ENCODE measurements around the gene RPL5.

Gene RPL5

GRCh38 chr1:92817986-92818764 is 13.7 kb upstream of the RPL5 start:
- H3K4me3 ChIP-seq (ENCODE audit: low read depth, low read length): no peak overlapping the region
- peak; percentile 85 for TF ChIP-seq CTCF (IDR thresholded peaks at IDR 0.05; ENCODE audit: low read depth, low read length, missing control alignments)
- DNase-seq (ENCODE audit: low read depth): no peak

GRCh38 chr1:92820024-92820423 is 11.8 kb upstream of the RPL5 start:
- no peak overlapping the region for H3K4me3 ChIP-seq (ENCODE audit: low read depth, low read length)
- no peak for DNase-seq (ENCODE audit: low read depth)
- TF ChIP-seq CTCF (IDR thresholded peaks at IDR 0.05; ENCODE audit: low read depth, low read length, missing control alignments): no peak

GRCh38 chr1:92820551-92820950 is 11.3 kb upstream of the RPL5 start:
- H3K4me3 ChIP-seq (ENCODE audit: low read depth, low read length): no peak overlapping the region
- TF ChIP-seq CTCF (IDR thresholded peaks at IDR 0.05; ENCODE audit: low read depth, low read length, missing control alignments): no peak
- DNase-seq (ENCODE audit: low read depth): no peak

- no peak for DNase-seq (ENCODE audit: low read depth)
- no peak for TF ChIP-seq CTCF (IDR thresholded peaks at IDR 0.05; ENCODE audit: low read depth, low read length, missing control alignments)
- no peak overlapping the region for H3K4me3 ChIP-seq (ENCODE audit: low read depth, low read length)
Observed at GRCh38 chr1:92822879-92823278, 9.0 kb upstream of the RPL5 start.

GRCh38 chr1:92826792-92827191 is 5.0 kb upstream of the RPL5 start:
- no peak for TF ChIP-seq CTCF (IDR thresholded peaks at IDR 0.05; ENCODE audit: low read depth, low read length, missing control alignments)
- H3K4me3 ChIP-seq (ENCODE audit: low read depth, low read length): no peak overlapping the region
- DNase-seq (ENCODE audit: low read depth): no peak

GRCh38 chr1:92831368-92831761 is 475 bp upstream of the RPL5 start:
- peak overlapping the region; percentile 87; the same call in 1 of the 2 replicates for H3K4me3 ChIP-seq (ENCODE audit: low read depth, low read length)
- no peak for DNase-seq (ENCODE audit: low read depth)
- no peak for TF ChIP-seq CTCF (IDR thresholded peaks at IDR 0.05; ENCODE audit: low read depth, low read length, missing control alignments)

GRCh38 chr1:92832537-92833114 is 786 bp downstream of the RPL5 start:
- H3K4me3 ChIP-seq (ENCODE audit: low read depth, low read length): peak overlapping the region; percentile 87
- TF ChIP-seq CTCF (IDR thresholded peaks at IDR 0.05; ENCODE audit: low read depth, low read length, missing control alignments): no peak
- no peak for DNase-seq (ENCODE audit: low read depth)
